Amniotic epithelial cell (primary cell): ENCODE measurements around the gene PGF.
A peak's percentile ranks its signal among the peaks of the same experiment; 100 is the strongest.

Experiments
- DNase-seq: peaks from one replicate; pipeline ENCODE4 v3.0.0-alpha.2; 2010; ENCODE audit warnings: low read depth

PGF gene

DNA sequence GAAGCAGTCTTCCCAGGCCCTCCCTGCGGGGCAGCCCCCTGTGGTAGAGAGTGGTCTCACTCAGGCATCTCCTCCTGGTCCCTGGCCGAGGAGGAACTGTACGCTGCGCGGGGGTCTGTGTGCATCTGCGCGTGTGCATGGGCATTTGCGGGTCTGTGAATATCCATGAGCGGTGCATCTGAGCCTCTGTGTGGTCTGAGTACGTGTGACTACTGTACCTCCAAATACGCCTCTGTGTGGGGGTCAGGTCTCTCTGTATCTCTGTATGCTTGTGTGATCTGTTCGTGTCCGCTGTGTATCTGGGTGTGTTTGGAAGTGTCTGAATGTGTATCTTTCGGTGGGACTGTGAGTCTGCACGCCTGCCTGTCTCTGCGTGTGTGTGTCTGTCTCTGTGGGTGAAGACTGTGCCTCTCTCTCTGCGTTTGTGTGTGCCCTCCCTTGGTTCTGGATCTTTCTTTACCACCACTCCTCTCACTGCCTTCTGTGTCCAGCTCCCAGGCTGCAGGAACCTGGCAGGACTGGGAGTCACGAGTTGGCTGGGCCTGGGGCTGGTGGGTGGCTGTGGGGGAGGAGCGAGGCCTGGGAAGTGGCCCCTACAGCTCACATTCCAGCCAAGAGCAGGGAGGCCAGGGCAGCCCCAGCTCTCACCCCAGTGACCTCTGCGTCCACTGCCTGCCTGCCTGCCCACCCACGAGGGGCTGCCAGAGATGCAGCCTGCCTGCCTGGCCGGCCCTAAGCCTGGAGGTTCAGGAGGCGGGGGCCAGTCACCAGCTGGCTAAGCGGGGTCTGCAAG lies 1.1 kb upstream of the PGF start:
- DNase-seq = no peak

DNA sequence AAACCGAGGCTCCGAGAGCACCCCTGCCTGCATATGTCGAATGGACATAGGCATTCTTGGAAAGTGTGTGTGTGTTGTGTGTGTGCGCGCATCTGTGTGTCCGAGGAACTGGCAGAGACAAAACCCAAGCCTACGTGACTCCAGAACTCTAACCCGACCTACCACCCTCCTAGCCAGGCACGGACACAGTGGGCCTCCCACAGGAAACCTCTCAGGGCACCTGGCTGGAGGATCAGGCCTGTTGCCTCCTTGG lies 556 bp upstream of the PGF start:
- no peak for DNase-seq

DNA sequence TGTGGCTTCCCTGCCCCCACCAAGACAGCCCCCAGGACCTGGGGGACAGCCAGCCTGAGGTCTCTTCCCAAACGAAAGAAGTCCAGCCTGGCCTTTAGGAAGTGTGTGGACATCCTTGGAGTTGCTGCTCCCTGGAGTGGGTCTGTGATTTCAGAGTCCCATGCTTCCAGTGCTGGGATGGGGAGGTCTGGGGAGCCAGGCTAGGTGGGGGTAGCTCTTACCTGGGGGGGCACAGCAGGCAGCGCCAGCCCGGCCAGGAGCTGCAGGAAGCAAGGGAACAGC lies 509 bp downstream of the PGF start:
- DNase-seq = no peak

DNA sequence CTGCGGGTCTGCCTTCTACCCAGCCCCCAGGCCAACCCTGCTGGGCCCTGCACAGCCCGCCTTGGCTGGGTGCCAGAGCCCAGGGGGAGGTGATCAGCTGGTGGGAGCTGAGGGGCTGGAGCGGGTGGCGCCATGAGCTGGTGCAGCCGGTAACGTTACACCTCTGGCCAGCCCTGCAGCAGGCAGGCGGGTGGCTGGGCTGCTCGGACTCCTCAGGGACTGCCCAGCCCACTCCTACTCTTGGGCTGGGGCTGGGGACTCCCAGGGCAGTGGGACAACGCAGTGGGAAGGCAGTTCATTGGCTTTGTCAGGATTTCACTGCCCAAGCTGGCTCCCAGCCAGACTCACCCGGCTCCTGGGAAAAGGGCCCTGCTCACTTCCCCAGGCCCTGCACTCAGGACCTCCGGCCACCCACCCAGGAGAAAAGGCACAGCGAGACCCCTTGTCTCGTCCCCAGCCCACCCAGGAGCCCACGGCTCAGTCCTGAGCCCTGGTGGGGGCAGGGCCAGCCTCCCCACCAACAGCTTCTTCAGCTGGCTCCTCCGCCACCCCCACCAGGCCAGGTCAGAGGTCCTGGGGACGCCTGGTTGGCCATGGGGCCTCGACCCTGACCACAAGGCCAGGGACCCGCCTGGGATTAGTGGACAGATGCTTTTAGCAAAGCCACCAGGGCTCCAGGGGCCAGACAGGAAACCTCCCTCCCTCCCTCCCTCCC lies 1.0 kb downstream of the PGF start:
- DNase-seq = no peak

DNA sequence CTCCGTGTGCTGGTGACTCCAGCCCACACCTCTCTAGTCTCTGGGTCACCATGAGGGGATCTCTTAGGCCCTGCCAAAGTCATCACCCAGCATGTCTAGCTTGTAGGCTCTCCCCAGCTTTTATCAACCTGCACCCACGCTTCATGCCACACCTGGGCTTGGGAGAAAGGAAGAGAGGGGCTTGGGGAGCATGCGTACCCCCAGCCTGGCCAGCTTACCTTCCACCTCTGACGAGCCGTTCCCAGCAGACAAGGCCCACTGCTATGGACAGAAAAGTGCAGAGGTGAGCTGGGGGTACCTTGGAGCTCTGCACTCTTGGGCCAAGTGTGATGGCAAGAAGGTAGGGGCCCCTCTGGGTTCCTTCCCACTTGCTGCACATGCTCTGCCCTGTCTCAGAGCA lies 1.7 kb downstream of the PGF start:
- DNase-seq = no peak

DNA sequence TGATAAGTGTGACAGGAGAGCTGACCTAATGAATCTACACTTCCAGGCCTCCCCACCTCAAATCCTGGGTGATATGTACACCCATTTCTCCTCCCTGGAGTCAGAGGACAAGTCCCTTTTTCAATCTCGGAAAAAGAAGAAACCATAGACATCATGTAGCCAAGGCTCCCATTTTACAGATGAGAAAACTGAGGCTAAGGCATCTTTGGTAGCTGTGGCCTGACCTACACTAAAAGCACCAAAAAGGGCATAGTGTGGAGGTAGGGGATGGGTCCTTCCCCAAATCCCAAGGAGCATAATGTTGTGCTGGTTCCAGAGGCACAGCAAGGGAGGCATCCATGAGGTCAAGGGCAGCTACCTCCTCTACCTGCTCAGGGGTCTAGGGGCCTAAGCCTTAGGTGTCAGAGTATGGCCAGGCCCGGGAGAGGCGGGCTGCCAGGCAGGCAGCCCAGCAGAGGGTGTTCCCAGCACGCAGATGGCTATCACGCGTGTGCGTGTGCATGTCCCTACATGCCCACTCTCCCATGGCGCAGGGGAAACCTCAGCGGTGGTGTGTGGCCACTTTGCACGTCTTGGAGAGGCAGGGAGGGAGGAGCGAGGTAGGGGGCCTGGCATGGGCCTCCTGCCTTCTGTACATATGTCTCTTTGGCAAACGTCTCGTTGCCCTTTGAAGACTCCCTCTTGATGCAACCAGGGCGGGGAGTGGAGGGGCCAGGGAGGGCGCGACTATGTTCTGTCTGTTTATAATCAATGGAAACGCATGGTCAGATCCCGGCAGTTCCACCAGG lies 2.5 kb downstream of the PGF start:
- no peak for DNase-seq

DNA sequence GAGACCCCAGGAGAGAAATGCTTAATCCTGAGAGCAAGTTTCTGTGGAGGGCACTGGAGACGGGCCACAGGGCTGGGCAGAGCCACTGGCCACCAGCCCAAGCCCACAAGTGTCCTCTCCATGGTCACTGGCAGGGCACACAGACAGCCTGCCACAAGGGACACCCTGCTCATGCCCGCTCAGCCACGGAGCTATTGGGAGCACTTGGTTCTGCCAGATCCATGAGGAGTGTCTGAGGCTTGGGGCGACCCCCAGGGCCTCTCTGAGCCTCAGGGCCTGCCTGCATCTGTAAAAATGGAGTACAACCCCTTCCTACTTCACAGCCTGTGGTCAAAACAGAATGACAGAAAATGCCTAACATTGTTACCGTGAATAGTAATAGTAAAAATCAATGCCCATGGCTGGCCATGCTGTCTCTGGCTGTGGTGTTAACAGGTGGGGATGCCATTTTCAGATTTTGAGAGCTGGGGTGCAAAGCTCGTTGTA lies 3.2 kb downstream of the PGF start:
- no peak for DNase-seq

DNA sequence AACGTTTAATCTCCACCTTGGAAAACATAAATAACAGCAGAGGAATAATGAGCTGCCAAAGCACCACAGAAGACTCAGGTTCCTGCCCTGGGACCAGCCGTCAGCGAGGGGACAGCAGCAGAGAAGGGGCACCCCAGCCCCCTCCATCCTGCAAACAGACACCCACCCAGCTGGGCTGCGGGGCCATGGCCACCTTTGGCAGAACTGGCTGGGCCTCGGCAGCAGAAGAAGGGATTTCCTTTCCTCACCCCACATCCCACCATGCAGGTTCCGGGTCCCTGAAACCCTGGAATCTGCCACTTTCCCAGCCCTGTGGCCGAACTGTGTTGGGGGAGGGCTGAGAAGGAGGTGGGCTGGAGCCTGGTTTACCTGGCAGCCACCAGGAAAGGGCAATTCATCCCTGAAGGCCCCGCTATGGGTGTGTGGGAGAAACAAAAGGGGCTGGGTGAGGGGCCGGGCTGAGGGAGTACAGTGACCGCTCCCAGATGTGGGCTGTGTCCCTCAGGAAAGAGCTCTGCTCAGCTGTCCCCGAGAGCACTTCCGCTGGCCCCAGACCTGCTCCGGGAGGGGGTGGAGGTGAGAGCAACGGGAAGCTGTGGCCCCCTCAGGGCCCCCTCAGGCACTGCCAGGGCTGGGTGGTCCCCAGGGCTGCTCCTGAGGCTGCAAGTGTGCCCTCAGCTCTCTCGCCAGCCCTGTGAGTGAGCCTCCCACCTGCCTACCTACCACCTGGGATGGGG lies 3.8 kb downstream of the PGF start:
- no peak for DNase-seq

DNA sequence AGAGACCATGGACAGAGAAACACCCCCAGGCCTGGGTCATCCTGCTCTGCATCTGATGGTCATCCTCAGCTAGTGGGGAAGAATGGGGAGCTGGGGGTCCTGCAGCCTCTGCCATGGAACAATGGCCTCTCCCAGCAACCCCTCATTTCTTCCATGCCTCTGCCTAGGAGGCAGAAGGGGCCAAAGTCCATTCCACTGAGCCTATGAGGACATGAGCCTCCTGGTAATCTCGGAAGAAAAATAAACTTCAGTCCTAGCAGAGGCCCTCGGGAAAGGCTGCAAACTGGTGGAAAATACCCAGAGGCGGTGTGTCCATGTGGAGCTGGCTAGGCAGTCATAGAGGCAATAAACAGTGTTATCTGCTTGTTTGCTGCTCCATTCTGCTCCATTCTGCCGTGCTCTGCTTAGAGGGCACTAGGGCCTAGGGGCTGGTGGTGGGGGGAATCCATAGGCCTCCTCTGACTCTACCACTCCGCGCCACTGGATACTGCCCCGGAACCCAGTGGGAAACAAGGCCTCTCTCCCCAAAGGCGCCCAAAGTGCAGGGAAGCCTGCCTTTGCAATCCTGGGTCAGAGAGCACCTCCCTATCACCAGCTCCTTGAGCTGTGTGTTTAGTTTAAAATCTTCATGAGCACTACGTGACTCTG lies 4.5 kb downstream of the PGF start:
- DNase-seq = no peak

DNA sequence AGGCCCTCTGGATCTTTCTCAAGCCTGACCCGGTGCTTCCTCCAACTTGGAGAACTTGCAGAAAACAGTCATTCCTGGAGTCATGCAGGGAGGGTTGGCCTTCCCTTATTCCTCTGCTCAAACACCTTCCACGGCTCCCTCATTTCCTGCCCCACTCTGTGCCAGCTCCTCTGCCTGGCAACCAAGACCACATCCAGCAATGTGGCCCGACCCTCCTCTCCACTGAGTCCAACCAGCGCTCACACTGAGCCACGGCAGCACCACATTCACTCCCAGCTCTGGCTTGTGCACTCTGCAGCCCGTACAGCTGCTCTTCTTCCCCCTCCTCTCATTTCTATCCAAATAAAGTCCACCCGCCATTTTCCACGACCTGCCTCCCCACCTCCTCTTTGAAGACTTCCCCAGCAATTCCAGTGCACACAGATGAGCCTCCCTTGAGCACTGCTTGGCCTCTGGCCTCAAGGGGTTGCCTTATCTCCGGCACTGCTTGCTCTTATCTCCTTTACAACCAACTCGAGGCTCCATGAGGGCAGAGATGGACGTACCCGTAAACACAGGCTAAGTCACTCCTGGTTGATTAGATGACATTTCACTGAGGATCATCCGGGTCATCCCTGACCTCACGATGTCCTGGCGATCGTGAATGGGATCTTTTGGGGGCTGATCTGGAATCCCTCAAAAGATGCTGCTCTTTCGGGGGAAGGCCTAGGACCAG lies 5.4 kb downstream of the PGF start:
- DNase-seq = no peak

DNA sequence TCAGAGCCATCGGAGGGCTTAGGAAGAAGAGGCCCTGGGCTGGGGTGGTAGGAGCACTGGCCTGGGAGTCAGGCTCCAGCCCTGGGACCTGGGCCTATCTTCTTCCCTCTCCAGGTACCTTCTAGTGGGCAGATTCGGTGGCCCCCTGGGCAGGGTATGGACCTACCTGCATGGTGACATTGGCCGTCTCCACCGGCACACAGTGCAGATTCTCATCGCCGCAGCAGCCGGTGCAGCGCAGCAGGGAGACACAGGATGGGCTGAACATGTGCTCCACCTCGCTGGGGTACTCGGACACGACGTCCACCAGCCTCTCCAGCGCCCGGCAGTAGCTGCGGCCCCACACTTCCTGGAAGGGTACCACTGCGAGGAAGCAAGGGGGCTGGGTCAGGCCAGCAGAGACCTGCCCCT lies 6.2 kb downstream of the PGF start:
- no peak for DNase-seq

DNA sequence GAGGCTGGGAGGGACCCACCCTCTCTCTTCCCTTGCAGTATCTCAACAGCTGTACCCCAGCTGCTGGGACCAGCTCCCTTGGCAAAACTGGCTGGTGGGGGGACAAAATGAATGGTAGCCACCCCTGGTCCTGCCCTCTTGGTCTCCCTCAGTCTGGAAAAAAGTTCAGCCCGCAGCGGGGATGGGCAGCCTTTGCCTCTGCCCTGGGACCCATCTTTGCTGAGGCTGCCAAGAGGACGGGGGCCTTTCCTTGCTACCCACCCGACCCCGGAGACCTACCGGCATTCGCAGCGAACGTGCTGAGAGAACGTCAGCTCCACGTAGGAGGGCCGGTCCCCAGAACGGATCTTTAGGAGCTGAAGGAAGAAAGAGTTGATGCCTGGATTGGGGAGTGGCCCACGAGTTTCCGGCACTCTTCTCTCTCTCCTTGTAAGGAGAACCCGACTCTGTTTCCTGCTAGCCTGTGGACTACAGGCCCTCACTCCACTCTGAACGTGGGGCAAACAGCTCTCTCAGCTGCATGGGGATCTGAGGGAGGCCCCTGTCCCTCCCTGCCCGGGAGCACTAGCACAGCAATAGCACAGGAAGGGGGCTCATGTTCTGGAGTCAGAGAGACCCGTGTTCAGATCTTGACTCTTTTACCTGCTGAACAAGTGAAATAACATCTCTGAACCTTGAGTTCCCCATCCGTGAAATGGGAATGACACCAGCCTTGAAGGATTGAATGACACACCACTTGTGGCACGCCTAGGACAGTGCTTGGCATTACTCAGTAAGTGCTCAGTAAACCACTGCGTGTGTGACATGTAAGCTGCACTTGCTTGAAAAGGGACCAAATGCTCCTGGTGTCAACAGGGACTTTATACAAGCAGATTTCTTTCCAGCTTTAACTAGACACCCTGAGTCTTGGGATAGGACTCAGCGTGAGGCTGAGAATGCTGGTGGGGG lies 6.9 kb downstream of the PGF start:
- no peak for DNase-seq

DNA sequence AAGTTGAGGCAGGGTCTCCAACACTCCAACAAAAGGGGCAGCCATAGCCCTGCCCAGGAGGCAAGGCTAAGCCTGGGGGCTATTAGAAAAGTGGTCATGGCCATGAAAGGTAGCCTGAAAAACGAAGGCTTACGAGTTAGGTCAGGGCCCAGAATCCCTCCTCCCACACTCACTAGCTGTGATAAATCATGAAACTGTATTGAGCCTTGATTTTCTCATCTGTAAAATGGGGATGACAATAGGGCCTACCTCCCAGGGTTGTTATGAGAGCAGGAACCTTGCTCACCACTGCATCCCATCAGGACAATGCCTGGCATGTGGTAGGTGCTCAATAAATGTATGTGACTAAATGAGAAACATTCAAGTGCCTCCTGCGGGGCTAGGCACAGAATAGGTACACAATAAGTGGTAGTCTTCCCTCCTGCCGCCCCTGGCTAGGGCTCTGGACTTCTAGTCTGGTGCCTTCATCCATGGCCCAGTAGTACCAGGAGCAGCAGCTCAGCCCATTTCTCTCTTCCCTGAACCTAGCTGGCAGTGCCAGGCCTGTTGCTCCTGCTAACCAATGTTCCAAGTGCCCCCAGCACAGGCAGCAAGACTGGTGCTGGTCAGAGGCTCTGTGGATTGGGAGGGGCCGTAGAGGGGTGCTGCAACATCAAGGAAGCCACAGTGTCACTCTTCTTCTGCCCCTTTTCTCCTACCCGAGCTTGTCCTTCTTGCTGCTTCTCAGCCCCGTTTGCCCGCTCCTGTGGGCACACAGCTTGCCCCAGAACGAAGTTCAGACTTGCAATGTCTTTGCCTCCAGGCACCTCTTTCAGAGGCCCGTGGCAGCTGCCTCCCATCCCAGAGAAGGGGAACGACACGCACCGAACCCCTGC lies 7.8 kb downstream of the PGF start:
- no peak for DNase-seq

DNA sequence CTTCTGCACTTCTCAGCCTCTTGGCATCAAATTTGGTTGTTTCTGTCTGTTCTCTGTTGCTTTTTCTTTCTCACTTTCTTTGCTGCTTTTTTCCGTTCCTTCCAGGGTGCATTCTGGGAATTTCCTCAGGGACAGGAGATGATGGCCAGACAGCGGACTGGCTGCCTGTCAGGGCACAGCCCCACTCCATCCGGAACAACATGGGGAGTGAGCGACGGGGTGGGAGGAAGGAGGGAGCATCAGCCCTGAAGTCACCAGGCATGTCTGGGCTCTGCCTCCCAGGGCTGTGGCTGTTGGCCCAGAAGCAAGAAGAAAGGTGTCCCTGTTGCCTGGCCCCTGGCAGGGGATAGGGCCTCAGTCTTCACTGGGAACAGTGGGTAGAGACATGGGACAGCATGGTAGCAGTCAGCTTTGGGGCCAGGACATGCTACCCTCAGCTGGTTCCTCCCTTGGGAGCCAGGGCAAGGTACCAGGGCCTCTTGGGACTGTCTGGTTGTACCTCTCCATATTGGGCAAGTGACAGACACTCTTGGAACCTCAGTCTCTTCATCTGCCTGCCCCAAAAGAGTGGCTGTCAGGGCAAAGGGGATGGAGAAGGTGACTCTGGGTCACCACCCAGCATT lies 8.6 kb downstream of the PGF start:
- DNase-seq = no peak

DNA sequence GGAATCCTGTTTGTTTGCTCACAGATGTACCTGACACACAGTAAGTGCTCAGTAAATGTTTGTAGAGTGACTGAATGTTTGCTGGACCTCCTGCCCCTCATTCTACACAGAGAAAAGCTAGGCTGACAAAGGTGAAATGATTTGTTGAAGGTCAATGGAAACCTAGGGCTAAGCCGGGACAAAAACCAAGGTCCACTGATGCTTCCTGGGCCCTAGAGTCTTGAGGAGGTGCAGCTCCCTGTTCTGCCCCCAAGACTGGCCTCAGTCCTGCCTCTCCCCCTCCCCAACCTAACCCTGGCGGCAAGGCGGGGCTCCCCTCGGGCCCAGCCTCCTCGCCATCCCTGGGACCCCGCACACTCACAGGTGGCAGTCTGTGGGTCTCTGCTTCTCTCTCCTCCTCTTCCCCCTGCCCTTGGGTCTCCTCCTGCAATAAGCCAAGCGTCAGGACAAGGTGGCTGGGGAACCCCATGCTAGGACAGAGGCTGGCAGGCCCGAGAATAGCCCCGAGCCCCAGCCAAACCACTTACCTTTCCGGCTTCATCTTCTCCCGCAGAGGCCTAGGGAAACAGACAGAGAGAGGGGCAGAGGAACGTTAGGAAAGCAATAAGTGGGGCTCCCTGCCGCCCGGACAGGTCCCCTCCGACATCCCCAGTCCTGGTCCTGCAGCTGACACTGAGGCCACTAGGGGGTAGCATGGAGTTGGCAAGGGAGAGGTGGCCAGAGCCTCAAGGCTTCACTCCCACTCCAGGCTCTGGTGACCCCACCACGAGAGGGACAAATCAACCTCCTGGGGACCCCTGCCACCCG lies 9.3 kb downstream of the PGF start:
- DNase-seq = peak; percentile 48

DNA sequence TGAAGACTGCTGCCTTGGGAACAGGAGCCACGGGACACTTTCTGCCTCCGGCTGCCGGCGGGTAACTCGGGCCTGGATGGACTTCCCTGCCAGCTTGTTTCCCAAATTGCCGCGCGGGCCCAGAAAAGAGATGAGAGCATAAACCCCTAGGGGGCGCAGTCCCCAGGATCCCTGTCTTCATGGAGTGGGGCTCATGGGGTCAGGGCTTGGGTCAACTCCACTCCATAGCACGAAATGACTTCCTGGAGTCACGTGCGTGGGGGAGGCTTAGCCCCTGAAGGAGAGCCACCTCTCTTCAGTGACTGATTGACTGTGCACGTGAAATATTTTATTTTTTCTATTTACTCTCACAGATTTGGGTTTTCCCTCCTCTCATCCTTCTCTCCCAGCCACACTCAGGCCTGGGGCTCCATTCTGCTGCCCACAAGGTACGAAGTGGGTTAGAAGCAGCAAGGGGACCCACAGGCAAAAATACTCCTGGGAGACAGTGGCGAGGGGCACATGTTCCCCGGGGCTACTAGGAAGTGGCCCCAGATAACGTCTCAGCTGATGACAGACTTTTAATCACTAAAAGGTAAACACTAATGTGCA lies 10.0 kb downstream of the PGF start:
- DNase-seq = no peak

DNA sequence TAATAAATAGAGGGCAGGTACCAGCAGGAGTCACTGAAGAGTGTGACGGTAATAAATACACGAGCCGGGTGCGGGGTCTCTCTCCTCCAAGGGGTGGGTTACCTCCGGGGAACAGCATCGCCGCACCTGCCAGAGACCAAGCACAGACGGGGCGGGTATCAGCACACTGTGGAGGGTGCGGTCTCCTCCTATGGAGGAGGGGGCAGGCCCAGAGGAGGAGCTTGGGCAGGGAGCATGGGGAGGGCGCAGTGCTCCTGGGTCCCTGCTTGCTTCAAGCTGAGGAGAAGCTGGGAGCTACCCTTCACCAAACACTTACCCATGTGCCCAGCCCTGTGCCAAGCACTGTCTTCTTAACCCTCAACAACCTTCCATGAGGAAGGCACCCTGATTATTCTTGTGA lies 12.8 kb downstream of the PGF start:
- no peak for DNase-seq

DNA sequence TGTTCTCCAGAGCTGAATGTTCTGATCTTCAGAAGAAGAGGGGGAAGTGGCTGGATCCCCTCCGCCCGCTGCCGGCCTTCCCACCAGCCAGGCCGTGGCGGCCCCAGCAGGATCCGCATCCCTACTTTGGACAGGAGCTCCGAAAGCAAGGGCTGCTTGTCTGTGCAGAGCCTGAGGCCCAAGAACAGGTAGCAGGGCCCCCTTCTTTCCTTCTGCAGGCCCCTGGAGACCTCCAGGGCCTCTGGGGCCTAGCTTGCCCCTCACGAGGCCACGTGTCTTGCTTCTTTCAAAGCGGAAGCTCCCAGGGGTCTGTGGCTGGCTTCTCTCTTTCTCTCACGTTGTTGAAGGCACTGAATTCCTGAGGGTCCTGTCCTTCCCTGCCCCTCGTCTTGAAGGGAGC lies 13.2 kb downstream of the PGF start:
- no peak for DNase-seq
